GM23248 (cell line): ENCODE results near the gene BMPR1B. TPM values are rescaled to one million over a fixed set of nuclear protein-coding genes. Genes with fewer than 3 reads are reported as not detected.
"Not testable (repeated sequence)": the region's sequence is repeated elsewhere in the genome, so short reads cannot be mapped to it uniquely, and the experiment has no call there.

Experiments
- DNase-seq: peaks from one replicate; pipeline ENCODE4 v3.0.0-alpha.2; 2015
- H2AFZ ChIP-seq: fragments of 200-600 bp; sonication (generic); 2 replicates; pipeline ENCODE4 v1.6.1; 2016; ENCODE audit warnings: antibody characterized with exemption
- H3F3A ChIP-seq: fragments of 200-600 bp; sonication (generic); 2 replicates; pipeline ENCODE4 v1.6.1; 2016; ENCODE audit warnings: mild to moderate bottlenecking, antibody characterized with exemption, mixed run types; ENCODE audit not compliant: insufficient read depth
- H3K27ac ChIP-seq: fragments of 200-600 bp; sonication (generic); 2 replicates; pipeline ENCODE4 v1.5.1; 2016; ENCODE audit warnings: mild to moderate bottlenecking
- H3K27me3 ChIP-seq: fragments of 200-600 bp; sonication (generic); replicated peaks from 2 replicates; pipeline ENCODE4 v1.6.1; 2016; ENCODE audit warnings: mild to moderate bottlenecking; ENCODE audit not compliant: insufficient read depth
- H3K36me3 ChIP-seq: fragments of 200-600 bp; sonication (generic); 2 replicates; pipeline ENCODE4 v1.6.1; 2016; ENCODE audit warnings: low read depth, mild to moderate bottlenecking
- H3K4me1 ChIP-seq: fragments of 200-600 bp; sonication (generic); 2 replicates; pipeline ENCODE4 v1.6.1; 2016; ENCODE audit warnings: mild to moderate bottlenecking; ENCODE audit not compliant: insufficient read depth
- H3K4me2 ChIP-seq: fragments of 200-600 bp; sonication (generic); one replicate; pipeline ENCODE4 v1.6.1; 2016; ENCODE audit warnings: mild to moderate bottlenecking; ENCODE audit not compliant: unreplicated experiment
- H3K4me3 ChIP-seq: fragments of 200-600 bp; sonication (generic); 2 replicates; pipeline ENCODE4 v1.5.1; 2016; ENCODE audit warnings: mild to moderate bottlenecking
- H3K79me2 ChIP-seq: fragments of 200-600 bp; sonication (generic); 2 replicates; pipeline ENCODE4 v1.6.1; 2016; ENCODE audit warnings: mild to moderate bottlenecking; ENCODE audit not compliant: insufficient read depth
- H3K9ac ChIP-seq: fragments of 200-600 bp; sonication (generic); 2 replicates; pipeline ENCODE4 v1.6.1; 2016; ENCODE audit warnings: mild to moderate bottlenecking
- H3K9me2 ChIP-seq: fragments of 200-600 bp; sonication (generic); 2 replicates; pipeline ENCODE4 v1.6.1; 2016; ENCODE audit warnings: mixed run types, mild to moderate bottlenecking, moderate library complexity; ENCODE audit not compliant: insufficient read depth
- H3K9me3 ChIP-seq: fragments of 200-600 bp; sonication (generic); one replicate; pipeline ENCODE4 v1.6.1; 2017; ENCODE audit warnings: low read depth
- H4K20me1 ChIP-seq: fragments of 200-600 bp; sonication (generic); 2 replicates; pipeline ENCODE4 v1.6.0; 2016; ENCODE audit not compliant: insufficient read depth
- EZH2 ChIP-seq: fragments of 200-600 bp; sonication (generic); IDR thresholded peaks from 2 replicates; pipeline ENCODE4 v1.6.1; 2018; ENCODE audit warnings: antibody characterized with exemption, mild to moderate bottlenecking; ENCODE audit not compliant: insufficient read depth, poor library complexity, severe bottlenecking
- EZH2phosphoT487 ChIP-seq: fragments of 200-600 bp; sonication (generic); IDR thresholded peaks from 2 replicates; pipeline ENCODE4 v1.6.1; 2018; ENCODE audit warnings: antibody characterized with exemption, moderate library complexity, mild to moderate bottlenecking, low read depth; ENCODE audit not compliant: insufficient read depth
- WGBS, 2 experiments: methylation state at CpG; one replicate each; pipeline ENCODE4 v1.1.6; 2015 to 2017; ENCODE audit warnings: low lambda C conversion rate in 2 of 2, low coverage in 1 of 2; ENCODE audit errors: missing lambda C conversion rate in 2 of 2; 5-methylcytosine and 5-hydroxymethylcytosine counted together
- in situ Hi-C: fragments of 300-500 bp; cut with MboI; formaldehyde crosslinking; loops from 2 replicates; pipeline ENCODE4 v1.15.0; 2020
- polyA plus RNA-seq: library from polyadenylated mRNA; unstranded; fragments of >200 nt; fragmentation: Nextera tagmentation; extraction: Ambion mirVana; gene quantifications from 2 replicates; pipeline ENCODE4 v1.2.1, GENCODE V29; 2016
- total RNA-seq: library from RNA; depleted of rRNA; stranded (reverse); fragments of >200 nt; shearing (Covaris generic); gene quantifications from 2 replicates; pipeline ENCODE4 v1.2.3, GENCODE V29; 2014

The BMPR1B gene
- total and polyA plus RNA-seq, 2 experiments from 2014 or later = 0.60 to 0.76 TPM

DNA sequence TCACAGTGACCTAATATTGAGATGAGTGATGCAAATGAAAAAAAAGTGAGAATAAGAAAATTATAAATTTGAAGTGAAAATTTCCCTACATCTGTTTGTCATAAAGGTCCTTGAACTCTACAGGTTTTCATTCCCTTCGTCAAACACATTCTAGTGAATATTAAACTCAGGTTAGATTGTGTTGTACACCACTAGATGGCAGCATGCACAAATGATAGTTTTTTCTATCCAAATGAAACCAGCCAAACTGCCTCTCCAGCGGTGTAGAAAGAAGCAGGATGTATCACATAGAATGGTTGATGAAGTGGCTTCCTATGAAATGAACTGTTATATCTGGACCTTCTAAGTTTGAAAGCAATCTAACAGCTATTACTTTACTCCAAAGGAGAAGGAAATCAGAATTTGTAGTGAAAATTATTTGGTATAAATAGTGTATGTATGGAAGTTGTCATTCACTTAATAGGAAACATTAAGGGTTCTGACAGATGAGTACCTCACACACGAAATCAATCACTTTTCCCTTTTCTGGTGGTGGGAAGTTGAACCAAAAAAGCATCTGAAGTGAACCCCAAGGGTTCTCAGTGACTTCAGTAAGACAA, 408.3 kb downstream of the BMPR1B start:
- Histone ChIP-seq H2AFZ (no peak overlapping the region), H4K20me1 (no peaks in the 10 kb centered on the region), H3K4me3 (no peak overlapping the region), H3K79me2 (no peaks in the 10 kb centered on the region), H3K36me3 (no peaks in the 10 kb centered on the region), H3F3A (no peaks in the 10 kb centered on the region), H3K27me3 (no peaks in the 10 kb centered on the region; the same call in 1 of the 2 replicates), H3K4me2 (no peak overlapping the region), H3K9me3 (no peaks in the 10 kb centered on the region), H3K27ac (no peak overlapping the region), H3K4me1 (no peaks in the 10 kb centered on the region), H3K9me2 (no peaks in the 10 kb centered on the region), H3K9ac (no peak overlapping the region)
- in situ Hi-C loops = loop anchor here (25.0 kb wide), 1 partner anchor 671 kb away; the partner anchor contains the start of gene PDHA2
- peak; percentile 81 for DNase-seq
- TF ChIP-seq EZH2phosphoT487 = no peak
- TF ChIP-seq EZH2 = no peak
- 2 to 5% methylated on average over 3 of the region's 3 CpGs for WGBS, 2 experiments

GRCh38 chr4:95167805-95168204, 410.1 kb downstream of the BMPR1B start:
- Histone ChIP-seq H3K27ac (no peak overlapping the region), H3K9ac (no peak overlapping the region), H3K36me3 (no peaks in the 10 kb centered on the region), H3K9me2 (no peaks in the 10 kb centered on the region), H3K9me3 (no peaks in the 10 kb centered on the region), H3K4me2 (no peak overlapping the region), H3K4me1 (no peaks in the 10 kb centered on the region), H3K4me3 (no peak overlapping the region), H2AFZ (no peak overlapping the region), H3K79me2 (no peaks in the 10 kb centered on the region), H4K20me1 (no peaks in the 10 kb centered on the region), H3K27me3 (no peaks in the 10 kb centered on the region), H3F3A (no peaks in the 10 kb centered on the region)
- in situ Hi-C loops = loop anchor here (25.0 kb wide), 1 partner anchor 669 kb away; the partner anchor contains the start of gene PDHA2
- WGBS, 2 experiments = 71% methylated on average over 7 of the region's 7 CpGs
- DNase-seq = peak; percentile 29
- TF ChIP-seq EZH2 (no peak), EZH2phosphoT487 (no peak)

DNA sequence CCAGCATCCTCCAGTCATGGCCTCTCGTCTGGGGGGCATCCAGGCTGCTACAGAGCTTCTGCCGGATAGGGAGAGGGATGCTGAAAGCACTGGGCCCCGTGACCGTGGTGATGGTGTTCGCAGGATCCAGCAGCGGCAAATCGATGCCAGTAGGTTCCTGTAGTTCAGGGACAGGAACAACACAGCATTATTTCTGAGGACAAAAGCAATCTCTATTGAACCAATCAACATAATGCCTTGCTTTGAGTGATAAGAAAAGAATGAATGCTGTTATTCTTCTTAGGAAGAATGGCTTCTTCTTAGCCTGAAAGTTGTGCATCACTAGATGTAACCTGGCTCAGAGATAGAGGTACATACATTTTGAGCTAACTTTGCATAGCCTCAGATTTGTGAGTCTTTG, 412.4 kb downstream of the BMPR1B start:
- no peak for DNase-seq
- no peaks in the 10 kb centered on the region for H3K36me3 ChIP-seq
- H3K9me2 ChIP-seq = no peaks in the 10 kb centered on the region
- no peaks in the 10 kb centered on the region for H3K27me3 ChIP-seq
- H3K4me1 ChIP-seq = no peaks in the 10 kb centered on the region
- no peak overlapping the region for H3K4me2 ChIP-seq
- in situ Hi-C loops = loop anchor here (25.0 kb wide), 1 partner anchor 667 kb away; the partner anchor contains the start of gene PDHA2
- H2AFZ ChIP-seq = no peak overlapping the region
- no peaks in the 10 kb centered on the region for H4K20me1 ChIP-seq
- H3F3A ChIP-seq = no peaks in the 10 kb centered on the region
- no peak overlapping the region for H3K9ac ChIP-seq
- H3K9me3 ChIP-seq = no peaks in the 10 kb centered on the region
- no peak overlapping the region for H3K4me3 ChIP-seq
- 78 to 80% methylated on average over 7 of the region's 7 CpGs for WGBS, 2 experiments
- H3K79me2 ChIP-seq = no peaks in the 10 kb centered on the region
- TF ChIP-seq EZH2phosphoT487 (no peak), EZH2 (no peak)
- H3K27ac ChIP-seq = no peak overlapping the region

- H2AFZ ChIP-seq, H3K36me3 ChIP-seq, H3K9me2 ChIP-seq, H3F3A ChIP-seq, H3K4me3 ChIP-seq, H3K9me3 ChIP-seq, H3K79me2 ChIP-seq, H3K4me1 ChIP-seq, H4K20me1 ChIP-seq, H3K27ac ChIP-seq, DNase-seq, H3K9ac ChIP-seq, H3K27me3 ChIP-seq, H3K4me2 ChIP-seq: not testable (repeated sequence)
- WGBS, 2 experiments = 82 to 92% methylated on average over 1 of the region's 3 CpGs
- in situ Hi-C loops = loop anchor here (25.0 kb wide), 1 partner anchor 666 kb away; the partner anchor contains the start of gene PDHA2
These were observed 413.6 kb downstream of the BMPR1B start for GRCh38 chr4:95171377-95171776.
